Ovary (tissue), 9 donors: ENCODE data around the gene ABCA1. TPM values are rescaled to one million over a fixed set of nuclear protein-coding genes. Genes with fewer than 3 reads are reported as not detected.
A peak's percentile ranks its signal among the peaks of the same experiment; 100 is the strongest.

ENCODE experiments used
- DNase-seq, 5 donors: peaks; one replicate each; pipeline ENCODE4 v3.0.0-alpha.2; 2019 to 2020
- H3K27ac ChIP-seq, 2 donors: fragments of 200-600 bp; one replicate each; pipeline versions ENCODE4 v1.5.1 to v1.8.0; 2019 to 2022
- H3K27me3 ChIP-seq: fragments of 200-600 bp; one replicate; pipeline ENCODE4 v1.8.0; 2022
- H3K36me3 ChIP-seq: fragments of 200-600 bp; sonication (generic); one replicate; pipeline ENCODE4 v1.5.1; 2019
- H3K4me1 ChIP-seq: one replicate; pipeline ENCODE4 v1.8.1; 2013; ENCODE audit warnings: mild to moderate bottlenecking, moderate library complexity; ENCODE audit not compliant: insufficient read depth
- H3K4me3 ChIP-seq: fragments of 200-600 bp; sonication (generic); one replicate; pipeline ENCODE4 v1.5.1; 2017
- H3K9me3 ChIP-seq, 2 donors: fragments of 200-600 bp in 1 of 2; sonication (generic) in 1 of 2; one replicate each; pipeline versions ENCODE4 v1.5.1 to v1.8.1; 2013 to 2019; ENCODE audit warnings: mild to moderate bottlenecking in 1 of 2, moderate library complexity in 1 of 2
- CTCF ChIP-seq, 3 donors: fragments of 450-650 bp in 2 of 3; fragments of 200-600 bp in 1 of 3; IDR thresholded peaks; one replicate each; pipeline versions ENCODE4 v1.5.1 to v1.8.0; 2016 to 2022; ENCODE audit warnings: antibody characterized with exemption in 3 of 3, mild to moderate bottlenecking in 1 of 3
- EP300 ChIP-seq: sonication (generic); formaldehyde crosslinking; IDR thresholded peaks from one replicate; pipeline ENCODE4 v1.6.1; 2017; ENCODE audit warnings: antibody characterized with exemption
- POLR2A ChIP-seq: fragments of 450-650 bp; IDR thresholded peaks from one replicate; pipeline ENCODE4 v1.6.1; 2017; ENCODE audit warnings: antibody characterized with exemption, mild to moderate bottlenecking, moderate library complexity
- WGBS, 3 donors: extraction: QIAGEN DNeasy Blood & Tissue Kit in 1 of 3; methylation state at CpG; one replicate each; pipeline versions ENCODE4 v1.1.5 to v1.1.7; 2013 to 2017; 5-methylcytosine and 5-hydroxymethylcytosine counted together
- intact Hi-C, 4 donors: fragments of 100-400 bp; cut with DNase I; formaldehyde crosslinking; loops; one replicate each; pipeline versions ENCODE4 v1.11.0 to v1.15.1; 2022 to 2023
- polyA plus RNA-seq, 2 donors: library from polyadenylated mRNA; stranded (reverse); fragments of 200-250 nt in 1 of 2; fragments of 350-450 nt in 1 of 2; fragmentation: Illumina TruSeq in 1 of 2; extraction: RNeasy Lipid Tissue Mini Kit (QIAGEN cat#74804) in 1 of 2; gene quantifications; one replicate each; pipeline ENCODE4 v1.2.3, GENCODE V29; 2013 to 2014
- total RNA-seq, 7 donors: library from RNA; depleted of rRNA in 2 of 7; stranded (reverse); fragments of >200 nt in 2 of 7; fragmentation: NEBNext Ultra II Directional in 3 of 7; extraction: Animal tissue kit (Norgen Biotek cat#: 25700) in 3 of 7; gene quantifications; one replicate each; pipeline versions ENCODE4 v1.1.0 to v1.2.4, GENCODE V29; 2016 to 2023
- donor health status: DM: no; HTN: no; CAD: no; lungs with moderate emphysema.
- donor health status: DM: no; HTN: no; CAD: no.
- donor health status: Bipolar disorder and iron deficiency.
- donor health status: DM: yes; HTN: yes; CAD: no.
- donor health status: DM: no; HTN: no; CAD: no.
- donor health status: DM: yes; HTN: yes; CAD: no.

ABCA1 gene
- total and polyA plus RNA-seq, 9 donors = 7.4 to 24.5 (median 17.5) TPM

GRCh38 chr9:104868303-104868686 is 59.7 kb downstream of the ABCA1 start:
- H3K27me3 ChIP-seq = no peaks in the 10 kb centered on the region
- H3K4me3 ChIP-seq = no peak overlapping the region
- DNase-seq = no peak
- TF ChIP-seq EP300 (no peak), CTCF (IDR thresholded peaks at IDR 0.05) (no peak), POLR2A (no peak)
- peaks cover 32% of the 10 kb centered on the region for H3K4me1 ChIP-seq
- intact Hi-C loops = loop anchor here in 3 of 4 donors (2.0 to 10.0 kb wide), 4 partner anchors 57 to 377 kb away; partner anchors contain the start of genes ABCA1 (in 2 of the 3) and SLC44A1 (in 1 of the 3)
- H3K27ac ChIP-seq = peak overlapping the region; percentile 15 to 73
- H3K36me3 ChIP-seq = no peaks in the 10 kb centered on the region
- WGBS, 3 donors = 61 to 66% (median 64%) methylated on average over 8 of the region's 8 CpGs
- no peaks in the 10 kb centered on the region for H3K9me3 ChIP-seq

GRCh38 chr9:104866191-104866590 is 61.8 kb downstream of the ABCA1 start:
- no peak overlapping the region for H3K4me3 ChIP-seq
- WGBS, 3 donors = 96 to 100% (median 97%) methylated on average over 1 of the region's 1 CpG
- no peaks in the 10 kb centered on the region for H3K27me3 ChIP-seq
- H3K4me1 ChIP-seq = peaks cover 27% of the 10 kb centered on the region
- TF ChIP-seq EP300 (no peak), POLR2A (no peak), CTCF (IDR thresholded peaks at IDR 0.05) (no peak)
- H3K27ac ChIP-seq = no peak overlapping the region
- DNase-seq = no peak
- intact Hi-C loops = loop anchor here in 3 of 4 donors (10.0 kb wide), 3 partner anchors 59 to 379 kb away; partner anchors contain the start of genes ABCA1 (in 2 of the 3) and SLC44A1 (in 1 of the 3)
- no peaks in the 10 kb centered on the region for H3K9me3 ChIP-seq
- no peaks in the 10 kb centered on the region for H3K36me3 ChIP-seq

- WGBS, 3 donors = 18 to 28% (median 19%) methylated on average over 5 of the region's 5 CpGs
- Histone ChIP-seq H3K27me3 (no peaks in the 10 kb centered on the region), H3K4me3 (no peak overlapping the region), H3K4me1 (peaks cover 26% of the 10 kb centered on the region), H3K9me3 (no peaks in the 10 kb centered on the region), H3K36me3 (no peaks in the 10 kb centered on the region), H3K27ac (no peak overlapping the region)
- TF ChIP-seq POLR2A (no peak), EP300 (no peak), CTCF (IDR thresholded peaks at IDR 0.05) (no peak)
- DNase-seq = peak in 1 of 5 donors; percentile 56
- intact Hi-C loops = loop anchor here in 3 of 4 donors (5.0 to 10.0 kb wide), 5 partner anchors 60 to 553 kb away; partner anchors contain the start of genes ABCA1 (in 2 of the 3) and SLC44A1 (in 1 of the 3)
Observed at GRCh38 chr9:104864675-104865104, 63.3 kb downstream of the ABCA1 start.

GRCh38 chr9:104863180-104863883 is 64.6 kb downstream of the ABCA1 start:
- no peaks in the 10 kb centered on the region for H3K9me3 ChIP-seq
- no peaks in the 10 kb centered on the region for H3K36me3 ChIP-seq
- TF ChIP-seq POLR2A (no peak), CTCF (IDR thresholded peaks at IDR 0.05) (peak; percentile 28 to 73 (median 42)), EP300 (no peak)
- 21 to 27% (median 22%) methylated on average over 4 of the region's 4 CpGs for WGBS, 3 donors
- peaks cover 23% of the 10 kb centered on the region for H3K4me1 ChIP-seq
- H3K4me3 ChIP-seq = no peak overlapping the region
- H3K27me3 ChIP-seq = no peaks in the 10 kb centered on the region
- H3K27ac ChIP-seq = peak overlapping the region in 1 of 2 donors; percentile 10
- DNase-seq = peak; percentile 50 to 57 (median 52)
- intact Hi-C loops = loop anchor here in 3 of 4 donors (5.0 to 10.0 kb wide), 5 partner anchors 61 to 554 kb away; partner anchors contain the start of genes ABCA1 (in 2 of the 3) and SLC44A1 (in 1 of the 3)
